Measurements from ENCODE around the gene KLF9. TPM values are rescaled to one million over a fixed set of nuclear protein-coding genes. Genes with fewer than 3 reads are reported as not detected.
"Not testable (repeated sequence)": the region's sequence is repeated elsewhere in the genome, so short reads cannot be mapped to it uniquely, and the experiment has no call there.

Gene KLF9
- total RNA-seq, 1 experiment from 2014 or later: 4.4 TPM

GRCh38 chr9:70405808-70406433 is 8.5 kb downstream of the KLF9 start:
- no peak for DNase-seq (ENCODE audit: low spot score)

DNA sequence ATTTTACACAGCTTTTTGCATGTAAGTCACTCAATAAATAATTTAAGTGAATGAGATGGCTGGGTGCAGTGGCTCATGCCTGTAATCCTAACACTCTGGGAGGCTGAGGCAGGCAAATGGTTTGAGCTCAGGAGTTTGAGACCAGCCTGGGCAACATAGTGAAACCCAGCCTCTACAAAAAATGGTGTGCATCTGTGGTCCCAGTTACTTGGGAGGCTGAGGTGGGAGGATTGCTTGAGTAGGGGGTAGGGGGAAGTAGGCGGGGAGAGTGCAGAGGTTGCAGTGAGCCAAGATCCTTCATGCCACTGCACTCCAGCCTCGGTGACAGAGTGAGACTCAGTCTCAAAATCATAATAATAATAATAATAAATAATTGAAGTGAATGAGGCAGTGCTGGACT is 10.2 kb downstream of the KLF9 start:
- no peak for DNase-seq (ENCODE audit: low spot score)

DNA sequence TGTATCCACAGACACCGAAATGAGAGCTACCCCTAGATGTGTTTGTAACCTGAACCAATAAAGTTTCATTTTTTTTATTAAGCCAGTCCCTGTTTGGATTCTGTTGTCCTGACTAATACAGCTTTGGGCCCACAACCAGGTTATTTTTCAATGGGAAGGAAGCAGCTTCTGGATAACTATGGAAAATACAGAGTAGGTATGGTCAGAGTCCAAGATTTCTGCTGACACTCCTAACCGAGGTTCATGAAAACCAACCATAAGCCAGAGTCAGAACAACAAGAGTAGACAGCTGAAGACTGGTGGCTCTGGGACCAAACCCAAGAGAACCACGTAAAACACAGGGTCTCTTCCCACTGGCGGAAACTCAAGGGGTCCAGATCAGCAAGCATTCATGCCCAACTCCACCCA is 10.8 kb downstream of the KLF9 start:
- no peak for DNase-seq (ENCODE audit: low spot score)

- no peak for DNase-seq (ENCODE audit: low spot score)
Measured at GRCh38 chr9:70403166-70403565, 11.3 kb downstream of the KLF9 start.

DNA sequence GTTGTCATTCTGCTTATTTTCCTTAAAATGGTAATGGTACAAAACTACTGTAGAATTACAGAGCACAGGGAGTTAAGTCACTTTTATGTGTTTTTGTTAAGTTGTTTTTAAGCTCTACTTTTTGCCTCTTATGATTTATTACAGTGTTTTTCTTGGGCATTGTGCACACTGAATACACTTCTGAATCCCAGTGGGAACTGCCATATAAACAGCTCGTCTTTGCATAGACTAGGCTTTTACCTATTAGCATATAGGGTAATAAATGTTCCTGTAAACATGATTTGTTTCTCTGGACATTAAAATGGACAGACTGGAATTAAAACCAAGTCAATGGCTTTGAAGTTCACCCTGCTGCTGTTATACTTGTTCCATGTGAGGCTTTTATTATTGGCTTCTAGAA is 12.2 kb downstream of the KLF9 start:
- no peak for DNase-seq (ENCODE audit: low spot score)

- DNase-seq (ENCODE audit: low spot score): not testable (repeated sequence)
Measured at GRCh38 chr9:70401241-70401640, 13.2 kb downstream of the KLF9 start.

GRCh38 chr9:70400107-70400892 is 14.2 kb downstream of the KLF9 start:
- no peak for DNase-seq (ENCODE audit: low spot score)

GRCh38 chr9:70399141-70399540 is 15.3 kb downstream of the KLF9 start:
- no peak for DNase-seq (ENCODE audit: low spot score)

- DNase-seq (ENCODE audit: low spot score): no peak
Measured at GRCh38 chr9:70398145-70398556, 16.3 kb downstream of the KLF9 start.

- no peak for DNase-seq (ENCODE audit: low spot score)
Measured at GRCh38 chr9:70395652-70396051, 18.8 kb downstream of the KLF9 start.

- DNase-seq (ENCODE audit: low spot score): no peak
Measured at GRCh38 chr9:70392850-70393249, 21.6 kb downstream of the KLF9 start.

DNA sequence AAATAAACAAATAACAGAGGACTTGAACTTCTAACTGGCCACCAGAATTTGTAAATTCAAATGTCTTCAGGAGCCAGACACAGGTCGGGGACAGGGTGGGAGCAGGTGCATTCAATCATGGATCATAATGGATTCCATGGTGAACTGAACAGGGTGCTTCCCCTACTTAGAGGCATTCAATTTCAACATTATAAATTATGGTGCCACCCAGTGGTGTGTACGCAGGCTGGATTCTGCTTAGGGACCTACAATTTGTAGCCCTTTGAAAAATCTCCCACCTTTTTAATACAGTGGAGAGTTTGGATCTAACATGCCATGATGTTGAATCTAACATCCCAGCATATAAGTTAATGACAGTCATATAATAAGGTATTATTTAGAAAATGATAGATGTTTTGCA is 22.3 kb downstream of the KLF9 start:
- peak; percentile 27 for DNase-seq (ENCODE audit: low spot score)

GRCh38 chr9:70390933-70391341 is 23.5 kb downstream of the KLF9 start:
- no peak for DNase-seq (ENCODE audit: low spot score)

- DNase-seq (ENCODE audit: low spot score): no peak
Measured at GRCh38 chr9:70389621-70390266, 24.7 kb downstream of the KLF9 start.

GRCh38 chr9:70389188-70389587 is 25.3 kb downstream of the KLF9 start:
- no peak for DNase-seq (ENCODE audit: low spot score)

DNA sequence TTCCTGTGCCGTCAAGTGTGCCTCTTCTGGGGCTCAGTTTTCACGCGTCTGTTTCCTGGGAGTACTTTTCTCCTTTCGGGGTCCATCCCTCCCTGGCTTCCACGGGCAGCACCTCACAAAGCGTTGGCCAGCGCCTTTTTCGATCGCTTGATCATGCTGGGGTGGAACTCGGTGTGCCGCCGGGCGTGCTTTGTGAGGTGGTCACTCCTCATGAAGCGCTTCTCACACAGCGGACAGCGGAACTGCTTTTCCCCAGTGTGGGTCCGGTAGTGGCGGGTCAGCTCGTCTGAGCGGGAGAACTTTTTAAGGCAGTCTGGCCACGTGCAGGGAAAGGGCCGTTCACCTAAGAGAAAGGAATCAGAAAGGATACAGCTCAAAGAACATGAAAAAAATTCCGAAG is 26.8 kb downstream of the KLF9 start:
- DNase-seq (ENCODE audit: low spot score): no peak

DNA sequence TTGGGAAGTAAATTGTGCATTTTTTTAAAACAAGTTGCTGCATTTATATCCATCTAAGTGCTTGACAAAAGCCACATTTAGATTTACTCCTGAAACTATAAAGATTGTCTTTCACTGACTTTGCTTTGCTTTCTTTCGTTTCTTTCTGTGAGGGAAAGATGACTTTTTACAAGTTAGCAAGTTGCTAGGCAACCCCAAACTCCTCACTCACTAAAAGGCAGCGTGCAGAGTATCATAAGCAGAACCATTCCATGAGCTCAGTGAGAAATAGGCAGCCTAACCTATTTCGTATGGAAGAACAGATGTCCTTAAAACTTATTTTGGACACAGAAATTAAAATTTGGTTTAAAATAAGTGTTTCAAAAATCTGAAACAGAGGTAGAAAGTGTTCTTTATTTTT is 29.0 kb downstream of the KLF9 start:
- DNase-seq (ENCODE audit: low spot score): no peak

GRCh38 chr9:70382709-70383605 is 31.5 kb downstream of the KLF9 start:
- no peak for DNase-seq (ENCODE audit: low spot score)

DNA sequence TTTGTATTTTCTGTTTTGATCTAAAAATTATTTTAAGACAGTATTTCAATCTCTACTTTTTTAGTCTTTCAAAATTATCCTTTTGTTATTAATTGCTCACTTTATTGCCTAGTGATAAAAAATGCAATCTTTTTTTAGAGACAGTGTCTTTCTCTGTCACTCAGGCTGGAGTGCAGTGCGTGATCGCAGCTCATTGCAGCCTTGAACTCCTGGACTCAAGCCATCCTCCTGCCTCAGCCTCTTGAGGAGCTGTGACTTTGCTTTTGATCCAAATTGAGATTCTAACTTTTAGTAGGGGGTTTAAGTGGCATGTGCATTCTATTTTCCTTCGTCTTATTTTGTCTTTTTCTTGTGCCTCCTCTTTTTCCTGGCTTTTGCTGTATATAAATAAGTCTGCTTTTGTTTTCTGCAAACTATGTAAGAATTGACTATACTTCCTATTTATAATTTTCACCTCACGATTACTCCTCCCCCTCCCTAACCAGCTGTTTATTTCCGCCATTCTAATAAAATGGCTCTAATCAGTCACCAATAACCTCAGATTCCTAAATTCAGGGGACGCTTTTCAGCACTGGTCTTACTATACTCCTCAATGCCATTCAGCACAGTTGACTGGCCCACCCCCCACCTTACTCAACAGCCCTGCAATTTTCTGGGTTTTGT is 32.3 kb downstream of the KLF9 start:
- DNase-seq (ENCODE audit: low spot score): no peak

GRCh38 chr9:70374962-70375618 is 39.4 kb downstream of the KLF9 start:
- no peak for DNase-seq (ENCODE audit: low spot score)
